HepG2 (cell line): ENCODE data around the gene HOXA7. TPM values are rescaled to one million over a fixed set of nuclear protein-coding genes. Genes with fewer than 3 reads are reported as not detected.

ENCODE experiments used
- CAMTA2 ChIP-seq: sonication (generic); formaldehyde crosslinking; IDR thresholded peaks from 2 replicates; pipeline ENCODE4 v1.4.0; 2020; ENCODE audit warnings: mild to moderate bottlenecking, missing genetic modification reagents, borderline replicate concordance
- CBX5 ChIP-seq: sonication (generic); formaldehyde crosslinking; IDR thresholded peaks from 2 replicates; pipeline ENCODE4 v1.4.0; 2020; ENCODE audit warnings: missing genetic modification reagents, borderline replicate concordance
- CREB1 ChIP-seq, 2 experiments: fragments of 450-650 bp in 1 of 2; IDR thresholded peaks; 2 replicates each; pipeline ENCODE4 v1.6.1; 2016 to 2017; ENCODE audit warnings: control low read depth in 1 of 2, mild to moderate bottlenecking in 1 of 2, missing compliant biosample characterization in 1 of 2, missing genetic modification characterization in 1 of 2
- KDM1A ChIP-seq: IDR thresholded peaks from 2 replicates; pipeline ENCODE4 v1.6.1; 2016; ENCODE audit warnings: missing compliant biosample characterization
- NFATC3 ChIP-seq: sonication (generic); formaldehyde crosslinking; IDR thresholded peaks from 2 replicates; pipeline ENCODE4 v1.5.1; 2020; ENCODE audit warnings: mild to moderate bottlenecking, missing genetic modification reagents
- NKX3-1 ChIP-seq: sonication (generic); formaldehyde crosslinking; IDR thresholded peaks from 2 replicates; pipeline ENCODE4 v1.5.0; 2020; ENCODE audit warnings: missing genetic modification reagents
- RAD21 ChIP-seq: fragments of 450-650 bp; formaldehyde crosslinking; IDR thresholded peaks from 2 replicates; pipeline ENCODE4 v1.5.0; 2020; ENCODE audit warnings: mild to moderate bottlenecking
- SAP130 ChIP-seq: IDR thresholded peaks from 2 replicates; pipeline ENCODE4 v1.6.1; 2016; ENCODE audit warnings: low read depth
- SOX13 ChIP-seq, 3 experiments: fragments of 450-650 bp in 1 of 3; sonication (generic) in 1 of 3; formaldehyde crosslinking in 1 of 3; IDR thresholded peaks in 2 of 3; conservative IDR thresholded peaks in 1 of 3; 2 replicates each; pipeline versions ENCODE4 v1.5.0 to v1.6.1; 2016 to 2020; ENCODE audit warnings: antibody characterized with exemption in 1 of 3, mild to moderate bottlenecking in 1 of 3, missing compliant biosample characterization in 1 of 3, missing genetic modification reagents in 1 of 3, moderate library complexity in 1 of 3
- SRSF4 ChIP-seq: fragments of 200-400 bp; formaldehyde crosslinking; IDR thresholded peaks from one replicate; pipeline ENCODE4 v1.6.1; 2018; ENCODE audit warnings: mild to moderate bottlenecking, low read depth, low read length, moderate library complexity; ENCODE audit not compliant: poor library complexity, severe bottlenecking
- ZNF724P ChIP-seq: sonication (generic); formaldehyde crosslinking; IDR thresholded peaks from 2 replicates; pipeline ENCODE4 v1.8.0; 2022; ENCODE audit warnings: missing genetic modification reagents, borderline replicate concordance
- polyA plus RNA-seq, 8 experiments: library from polyadenylated mRNA; depleted of rRNA in 3 of 8; stranded (reverse) in 7 of 8; unstranded in 1 of 8; fragments of >200 nt; fragmentation: Illumina TruSeq in 4 of 8; extraction: Trizol in 4 of 8; gene quantifications; 2 replicates each; pipeline versions ENCODE4 v1.2.1 to v1.2.3, GENCODE V29; 2011 to 2016; ENCODE audit warnings: low read depth in 4 of 8, missing spikeins in 1 of 8, mixed read lengths in 1 of 8; ENCODE audit not compliant: insufficient read depth in 1 of 8
- total RNA-seq, 5 experiments: library from RNA; depleted of rRNA; stranded (reverse); fragments of >200 nt; fragmentation: Illumina TruSeq; extraction: Trizol; gene quantifications; 2 replicates each; pipeline ENCODE4 v1.2.3, GENCODE V29; 2016; ENCODE audit warnings: low read depth in 1 of 5
- TF ChIP-seq, protein P1 (sequence below): sonication (generic); formaldehyde crosslinking; IDR thresholded peaks from 2 replicates; pipeline ENCODE4 v1.4.0; 2020; ENCODE audit warnings: mild to moderate bottlenecking, missing genetic modification reagents
- TF ChIP-seq, protein P2 (sequence below): sonication (generic); formaldehyde crosslinking; IDR thresholded peaks from 2 replicates; pipeline ENCODE4 v1.4.0; 2020; ENCODE audit warnings: missing genetic modification reagents
- TF ChIP-seq, protein P3 (sequence below): sonication (generic); formaldehyde crosslinking; IDR thresholded peaks from 2 replicates; pipeline ENCODE4 v1.8.1; 2023; ENCODE audit warnings: mild to moderate bottlenecking, missing genetic modification reagents, borderline replicate concordance
- TF ChIP-seq, protein P4 (sequence below): fragments of 450-650 bp; IDR thresholded peaks from 2 replicates; pipeline ENCODE4 v1.6.1; 2017; ENCODE audit warnings: mild to moderate bottlenecking

HOXA7 gene
- total and polyA plus RNA-seq, 2 of the 13 experiments (the other 11 are each of a cell fraction or from before 2014, with no cell fraction given), result 0.05 TPM; not detected in 1

DNA sequence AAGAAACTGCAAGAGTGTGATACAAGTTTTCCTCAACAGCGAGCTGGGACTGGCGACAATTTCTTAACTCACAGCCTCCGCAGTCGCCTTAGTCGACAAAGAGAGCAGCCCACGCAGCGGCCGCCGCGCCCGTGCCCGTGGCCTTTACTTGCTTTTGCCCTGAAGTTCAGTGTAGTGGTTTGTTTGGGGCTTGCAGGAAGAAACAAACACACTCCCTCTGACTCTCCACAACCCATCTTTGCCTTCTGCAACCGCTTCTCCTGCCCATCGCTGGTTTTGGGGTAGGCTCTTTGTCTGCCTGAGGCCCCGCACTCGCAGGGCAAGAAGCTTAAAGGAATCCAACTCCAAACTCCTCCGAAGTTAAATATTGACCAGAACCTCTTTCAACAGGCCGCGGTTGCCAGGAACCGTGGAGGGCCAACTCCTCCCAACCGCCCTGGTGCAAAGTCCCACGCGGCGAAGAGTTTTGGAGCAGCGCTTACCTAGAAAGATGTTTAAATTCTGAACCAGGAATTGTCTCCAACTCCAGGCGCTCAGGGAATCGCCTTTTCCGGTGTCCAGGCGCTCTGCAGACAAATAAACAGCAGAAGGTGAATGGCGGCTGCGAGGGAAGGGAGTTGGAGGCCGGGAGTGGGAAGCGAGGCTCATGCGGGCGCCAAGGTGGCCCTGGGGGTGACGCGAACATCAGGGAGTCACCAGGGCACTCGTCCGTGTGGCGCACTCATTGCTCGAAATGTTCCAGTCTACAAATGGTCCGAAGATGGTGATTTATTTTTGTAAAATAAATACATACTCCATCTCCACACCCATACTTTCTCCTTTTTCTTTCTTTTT, 34.2 kb downstream of the HOXA7 start (continued):
- TF ChIP-seq, protein P1, sequence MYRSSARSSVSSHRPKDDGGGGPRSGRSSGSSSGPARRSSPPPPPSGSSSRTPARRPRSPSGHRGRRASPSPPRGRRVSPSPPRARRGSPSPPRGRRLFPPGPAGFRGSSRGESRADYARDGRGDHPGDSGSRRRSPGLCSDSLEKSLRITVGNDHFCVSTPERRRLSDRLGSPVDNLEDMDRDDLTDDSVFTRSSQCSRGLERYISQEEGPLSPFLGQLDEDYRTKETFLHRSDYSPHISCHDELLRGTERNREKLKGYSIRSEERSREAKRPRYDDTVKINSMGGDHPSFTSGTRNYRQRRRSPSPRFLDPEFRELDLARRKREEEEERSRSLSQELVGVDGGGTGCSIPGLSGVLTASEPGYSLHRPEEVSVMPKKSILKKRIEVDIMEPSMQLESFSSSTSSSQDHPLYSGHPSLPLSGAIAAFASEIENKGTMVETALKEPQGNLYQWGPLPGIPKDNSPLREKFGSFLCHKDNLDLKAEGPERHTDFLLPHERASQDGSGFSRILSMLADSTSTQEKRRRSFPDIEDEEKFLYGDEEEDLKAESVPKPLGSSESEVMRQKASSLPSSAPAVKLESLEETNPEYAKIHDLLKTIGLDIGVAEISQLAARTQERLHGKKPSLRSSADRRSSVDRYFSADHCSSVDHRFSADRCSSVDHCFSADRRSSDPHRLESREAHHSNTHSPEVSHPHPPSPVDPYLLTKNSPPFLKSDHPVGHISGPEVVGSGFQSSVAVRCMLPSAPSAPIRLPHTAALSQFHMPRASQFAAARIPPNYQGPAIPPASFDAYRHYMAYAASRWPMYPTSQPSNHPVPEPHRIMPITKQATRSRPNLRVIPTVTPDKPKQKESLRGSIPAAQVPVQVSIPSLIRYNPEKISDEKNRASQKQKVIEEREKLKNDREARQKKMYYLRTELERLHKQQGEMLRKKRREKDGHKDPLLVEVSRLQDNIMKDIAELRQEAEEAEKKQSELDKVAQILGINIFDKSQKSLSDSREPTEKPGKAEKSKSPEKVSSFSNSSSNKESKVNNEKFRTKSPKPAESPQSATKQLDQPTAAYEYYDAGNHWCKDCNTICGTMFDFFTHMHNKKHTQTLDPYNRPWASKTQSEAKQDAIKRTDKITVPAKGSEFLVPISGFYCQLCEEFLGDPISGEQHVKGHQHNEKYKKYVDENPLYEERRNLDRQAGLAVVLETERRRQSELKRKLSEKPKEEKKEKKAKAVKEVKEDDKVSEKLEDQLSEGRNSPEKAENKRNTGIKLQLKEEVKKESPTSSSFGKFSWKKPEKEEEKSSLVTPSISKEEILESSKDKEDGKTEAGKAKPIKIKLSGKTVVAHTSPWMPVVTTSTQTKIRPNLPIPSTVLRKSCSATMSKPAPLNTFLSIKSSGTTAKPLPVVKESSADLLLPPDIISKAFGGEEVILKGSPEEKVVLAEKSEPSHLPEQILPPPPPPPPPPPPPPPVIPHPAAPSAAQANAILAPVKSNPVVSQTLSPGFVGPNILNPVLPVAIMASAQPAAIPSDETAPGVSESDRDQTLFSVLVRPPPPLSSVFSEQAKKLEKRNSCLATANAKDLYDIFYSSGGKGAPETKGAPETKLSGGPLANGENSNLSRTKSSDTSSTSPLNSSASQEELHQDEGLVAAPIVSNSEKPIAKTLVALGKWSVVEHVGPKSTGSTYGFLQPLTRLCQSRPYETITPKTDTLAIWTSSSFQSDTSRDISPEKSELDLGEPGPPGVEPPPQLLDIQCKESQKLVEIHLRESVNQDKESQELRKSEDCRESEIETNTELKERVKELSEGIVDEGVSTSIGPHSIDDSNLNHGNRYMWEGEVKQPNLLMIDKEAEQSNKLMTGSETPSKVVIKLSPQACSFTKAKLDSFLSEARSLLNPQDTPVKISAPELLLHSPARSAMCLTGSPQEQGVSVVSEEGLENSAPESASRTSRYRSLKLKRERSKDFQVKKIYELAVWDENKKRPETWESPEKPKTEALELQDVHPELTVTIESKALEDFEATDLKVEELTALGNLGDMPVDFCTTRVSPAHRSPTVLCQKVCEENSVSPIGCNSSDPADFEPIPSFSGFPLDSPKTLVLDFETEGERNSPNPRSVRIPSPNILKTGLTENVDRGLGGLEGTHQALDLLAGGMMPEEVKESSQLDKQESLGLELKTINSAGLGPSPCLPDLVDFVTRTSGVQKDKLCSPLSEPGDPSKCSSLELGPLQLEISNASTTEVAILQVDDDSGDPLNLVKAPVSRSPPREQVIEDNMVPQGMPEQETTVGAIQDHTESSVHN (CRISPR knock-in tag), result no peak
- TF ChIP-seq CREB1 (IDR thresholded peaks at IDR 0.05), result peak; percentile 39; the same call in 1 of the 2 replicates
- peak; percentile 71 for TF ChIP-seq CREB1 (CRISPR knock-in tag; IDR thresholded peaks at IDR 0.05)
- TF ChIP-seq CBX5, result no peak
- no peak for TF ChIP-seq CAMTA2 (CRISPR knock-in tag)
- TF ChIP-seq SRSF4, result no peak
- TF ChIP-seq SAP130 (CRISPR knock-in tag), result peak; percentile 89
- TF ChIP-seq RAD21, result peak; percentile 19; the same call in 1 of the 2 replicates
- no peak for TF ChIP-seq SOX13 (IDR thresholded peaks at IDR 0.05)
- peak in 1 of 2 experiments; percentile 76; a peak in 2 of 4 replicates for TF ChIP-seq SOX13 (CRISPR knock-in tag; conservative IDR thresholded peaks at IDR 0.05 in 1 of 2, IDR thresholded peaks at IDR 0.05 in 1 of 2)
- no peak for TF ChIP-seq NFATC3 (CRISPR knock-in tag)
- TF ChIP-seq ZNF724P (CRISPR knock-in tag), result no peak
- TF ChIP-seq, protein P2, sequence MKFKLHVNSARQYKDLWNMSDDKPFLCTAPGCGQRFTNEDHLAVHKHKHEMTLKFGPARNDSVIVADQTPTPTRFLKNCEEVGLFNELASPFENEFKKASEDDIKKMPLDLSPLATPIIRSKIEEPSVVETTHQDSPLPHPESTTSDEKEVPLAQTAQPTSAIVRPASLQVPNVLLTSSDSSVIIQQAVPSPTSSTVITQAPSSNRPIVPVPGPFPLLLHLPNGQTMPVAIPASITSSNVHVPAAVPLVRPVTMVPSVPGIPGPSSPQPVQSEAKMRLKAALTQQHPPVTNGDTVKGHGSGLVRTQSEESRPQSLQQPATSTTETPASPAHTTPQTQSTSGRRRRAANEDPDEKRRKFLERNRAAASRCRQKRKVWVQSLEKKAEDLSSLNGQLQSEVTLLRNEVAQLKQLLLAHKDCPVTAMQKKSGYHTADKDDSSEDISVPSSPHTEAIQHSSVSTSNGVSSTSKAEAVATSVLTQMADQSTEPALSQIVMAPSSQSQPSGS (CRISPR knock-in tag), result peak; percentile 37; the same call in 1 of the 2 replicates
- peak; percentile 19; the same call in 1 of the 2 replicates for TF ChIP-seq NKX3-1 (CRISPR knock-in tag)
- TF ChIP-seq KDM1A, result no peak
- TF ChIP-seq, protein P3, sequence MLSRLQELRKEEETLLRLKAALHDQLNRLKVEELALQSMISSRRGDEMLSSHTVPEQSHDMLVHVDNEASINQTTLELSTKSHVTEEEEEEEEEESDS (CRISPR knock-in tag), result no peak
- TF ChIP-seq, protein P4, sequence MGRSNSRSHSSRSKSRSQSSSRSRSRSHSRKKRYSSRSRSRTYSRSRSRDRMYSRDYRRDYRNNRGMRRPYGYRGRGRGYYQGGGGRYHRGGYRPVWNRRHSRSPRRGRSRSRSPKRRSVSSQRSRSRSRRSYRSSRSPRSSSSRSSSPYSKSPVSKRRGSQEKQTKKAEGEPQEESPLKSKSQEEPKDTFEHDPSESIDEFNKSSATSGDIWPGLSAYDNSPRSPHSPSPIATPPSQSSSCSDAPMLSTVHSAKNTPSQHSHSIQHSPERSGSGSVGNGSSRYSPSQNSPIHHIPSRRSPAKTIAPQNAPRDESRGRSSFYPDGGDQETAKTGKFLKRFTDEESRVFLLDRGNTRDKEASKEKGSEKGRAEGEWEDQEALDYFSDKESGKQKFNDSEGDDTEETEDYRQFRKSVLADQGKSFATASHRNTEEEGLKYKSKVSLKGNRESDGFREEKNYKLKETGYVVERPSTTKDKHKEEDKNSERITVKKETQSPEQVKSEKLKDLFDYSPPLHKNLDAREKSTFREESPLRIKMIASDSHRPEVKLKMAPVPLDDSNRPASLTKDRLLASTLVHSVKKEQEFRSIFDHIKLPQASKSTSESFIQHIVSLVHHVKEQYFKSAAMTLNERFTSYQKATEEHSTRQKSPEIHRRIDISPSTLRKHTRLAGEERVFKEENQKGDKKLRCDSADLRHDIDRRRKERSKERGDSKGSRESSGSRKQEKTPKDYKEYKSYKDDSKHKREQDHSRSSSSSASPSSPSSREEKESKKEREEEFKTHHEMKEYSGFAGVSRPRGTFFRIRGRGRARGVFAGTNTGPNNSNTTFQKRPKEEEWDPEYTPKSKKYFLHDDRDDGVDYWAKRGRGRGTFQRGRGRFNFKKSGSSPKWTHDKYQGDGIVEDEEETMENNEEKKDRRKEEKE, result no peak
